Mucosa of gallbladder (tissue), 1 donor: ENCODE measurements around the gene CHN2. TPM values are rescaled to one million over a fixed set of nuclear protein-coding genes. Genes with fewer than 3 reads are reported as not detected.
"Not testable (repeated sequence)": the region's sequence is repeated elsewhere in the genome, so short reads cannot be mapped to it uniquely, and the experiment has no call there.

ENCODE experiments used
- DNase-seq: peaks from one replicate; pipeline ENCODE4 v3.0.0-alpha.2; 2020; ENCODE audit warnings: low spot score
- total RNA-seq: library from RNA; stranded (reverse); gene quantifications from one replicate; pipeline ENCODE4 v1.2.1, GENCODE V29; 2021
- donor health status: DM: no; HTN: no; CAD: no.

The CHN2 gene
- total RNA-seq, 1 donor from 2014 or later: 24.7 TPM

GRCh38 chr7:29255906-29256692 is 61.5 kb downstream of the CHN2 start:
- no peak for DNase-seq

- no peak for DNase-seq
These were observed 62.1 kb downstream of the CHN2 start for GRCh38 chr7:29256693-29257002.

GRCh38 chr7:29258951-29259350 is 64.4 kb downstream of the CHN2 start:
- no peak for DNase-seq

GRCh38 chr7:29262191-29262917 is 67.8 kb downstream of the CHN2 start:
- no peak for DNase-seq

GRCh38 chr7:29263601-29264207 is 69.1 kb downstream of the CHN2 start:
- not testable (repeated sequence) for DNase-seq

GRCh38 chr7:29265208-29265923 is 70.8 kb downstream of the CHN2 start:
- DNase-seq: no peak

- no peak for DNase-seq
These were observed 75.4 kb downstream of the CHN2 start for GRCh38 chr7:29269935-29270334.

- DNase-seq: no peak
These were observed 76.2 kb downstream of the CHN2 start for GRCh38 chr7:29270594-29271318.

GRCh38 chr7:29271319-29271658 is 76.7 kb downstream of the CHN2 start:
- no peak for DNase-seq

- no peak for DNase-seq
These were observed 77.5 kb downstream of the CHN2 start for GRCh38 chr7:29272057-29272456.

- DNase-seq: no peak
These were observed 79.8 kb downstream of the CHN2 start for GRCh38 chr7:29274146-29275017.

- no peak for DNase-seq
These were observed 80.4 kb downstream of the CHN2 start for GRCh38 chr7:29275018-29275318.

GRCh38 chr7:29275493-29275892 is 80.9 kb downstream of the CHN2 start:
- no peak for DNase-seq

GRCh38 chr7:29276199-29276598 is 81.6 kb downstream of the CHN2 start:
- DNase-seq: no peak

GRCh38 chr7:29276806-29277205 is 82.2 kb downstream of the CHN2 start:
- DNase-seq: no peak

GRCh38 chr7:29277436-29278215 is 83.1 kb downstream of the CHN2 start:
- DNase-seq: no peak

GRCh38 chr7:29278337-29279069 is 83.9 kb downstream of the CHN2 start:
- no peak for DNase-seq

GRCh38 chr7:29281782-29282541 is 87.4 kb downstream of the CHN2 start:
- DNase-seq: no peak
